ENCODE measurements around the gene TLR1. TPM values are rescaled to one million over a fixed set of nuclear protein-coding genes. Genes with fewer than 3 reads are reported as not detected.
A peak's percentile ranks its signal among the peaks of the same experiment; 100 is the strongest.

TLR1 gene, protein sequence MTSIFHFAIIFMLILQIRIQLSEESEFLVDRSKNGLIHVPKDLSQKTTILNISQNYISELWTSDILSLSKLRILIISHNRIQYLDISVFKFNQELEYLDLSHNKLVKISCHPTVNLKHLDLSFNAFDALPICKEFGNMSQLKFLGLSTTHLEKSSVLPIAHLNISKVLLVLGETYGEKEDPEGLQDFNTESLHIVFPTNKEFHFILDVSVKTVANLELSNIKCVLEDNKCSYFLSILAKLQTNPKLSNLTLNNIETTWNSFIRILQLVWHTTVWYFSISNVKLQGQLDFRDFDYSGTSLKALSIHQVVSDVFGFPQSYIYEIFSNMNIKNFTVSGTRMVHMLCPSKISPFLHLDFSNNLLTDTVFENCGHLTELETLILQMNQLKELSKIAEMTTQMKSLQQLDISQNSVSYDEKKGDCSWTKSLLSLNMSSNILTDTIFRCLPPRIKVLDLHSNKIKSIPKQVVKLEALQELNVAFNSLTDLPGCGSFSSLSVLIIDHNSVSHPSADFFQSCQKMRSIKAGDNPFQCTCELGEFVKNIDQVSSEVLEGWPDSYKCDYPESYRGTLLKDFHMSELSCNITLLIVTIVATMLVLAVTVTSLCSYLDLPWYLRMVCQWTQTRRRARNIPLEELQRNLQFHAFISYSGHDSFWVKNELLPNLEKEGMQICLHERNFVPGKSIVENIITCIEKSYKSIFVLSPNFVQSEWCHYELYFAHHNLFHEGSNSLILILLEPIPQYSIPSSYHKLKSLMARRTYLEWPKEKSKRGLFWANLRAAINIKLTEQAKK
- polyA plus RNA-seq (2012; ENCODE audit: missing spikeins): 15.9 TPM

GRCh38 chr4:38804654-38805295, at the start of gene TLR1:
Gene TLR1, minus strand, starts transcription at chr4:38804791. Its CDS starts 5,960 bp downstream, at chr4:38798831.
- no peak for DNase-seq (ENCODE audit: insufficient read length)
- no peak for FAIRE-seq
- TF ChIP-seq POLR2AphosphoS5 (IDR thresholded peaks at IDR 0.05; ENCODE audit: low read depth, low read length) (0 out of 2 replicates have a peak, but pooled peaks have one; percentile 3), POLR2A (IDR thresholded peaks at IDR 0.05; ENCODE audit: low read depth, low read length) (no peak)

DNA sequence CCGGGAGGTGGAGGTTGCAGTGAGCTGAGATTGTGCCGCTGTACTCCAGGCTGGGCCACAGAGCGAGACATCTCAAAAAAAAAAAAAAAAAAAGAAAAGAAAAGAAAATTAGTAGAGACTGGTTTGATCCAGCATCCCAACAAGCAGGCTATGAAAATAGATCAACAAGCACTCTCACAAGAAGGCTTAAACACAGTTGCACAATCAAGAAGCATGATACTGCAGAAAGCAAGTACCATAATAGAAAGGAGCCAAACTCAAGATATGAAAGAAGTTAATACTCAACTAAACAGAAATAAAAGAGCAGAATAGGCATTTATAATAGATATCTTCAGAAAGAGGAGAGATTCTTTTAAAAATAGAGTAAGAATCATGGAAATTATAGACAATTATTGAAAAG, 41.4 kb upstream of the TLR1 start:
- FAIRE-seq (no peak), DNase-seq (ENCODE audit: insufficient read length) (no peak)
- TF ChIP-seq POLR2A (IDR thresholded peaks at IDR 0.05; ENCODE audit: low read depth, low read length) (no peak), POLR2AphosphoS5 (IDR thresholded peaks at IDR 0.05; ENCODE audit: low read depth, low read length) (no peak), TAF1 (IDR thresholded peaks at IDR 0.05; ENCODE audit: borderline replicate concordance, low read depth, low read length) (no peak)

- TF ChIP-seq POLR2AphosphoS5 (IDR thresholded peaks at IDR 0.05; ENCODE audit: low read depth, low read length) (no peak), TAF1 (IDR thresholded peaks at IDR 0.05; ENCODE audit: borderline replicate concordance, low read depth, low read length) (no peak)
- no peak for DNase-seq (ENCODE audit: insufficient read length)
- no peak for FAIRE-seq
Measured at GRCh38 chr4:38842994-38843393, 38.4 kb upstream of the TLR1 start.

GRCh38 chr4:38837849-38838248, 33.3 kb upstream of the TLR1 start:
- FAIRE-seq: peak; percentile 9
- no peak for DNase-seq (ENCODE audit: insufficient read length)
- TF ChIP-seq POLR2A (IDR thresholded peaks at IDR 0.05; ENCODE audit: low read depth, low read length): no peak
- TF ChIP-seq TAF1 (IDR thresholded peaks at IDR 0.05; ENCODE audit: borderline replicate concordance, low read depth, low read length): no peak
- no peak for TF ChIP-seq POLR2AphosphoS5 (IDR thresholded peaks at IDR 0.05; ENCODE audit: low read depth, low read length)

GRCh38 chr4:38837334-38837733, 32.7 kb upstream of the TLR1 start:
- FAIRE-seq (no peak), DNase-seq (ENCODE audit: insufficient read length) (no peak)
- no peak for TF ChIP-seq POLR2A (IDR thresholded peaks at IDR 0.05; ENCODE audit: low read depth, low read length)

GRCh38 chr4:38834570-38834969, 30.0 kb upstream of the TLR1 start:
- no peak for TF ChIP-seq POLR2AphosphoS5 (IDR thresholded peaks at IDR 0.05; ENCODE audit: low read depth, low read length)
- TF ChIP-seq TAF1 (IDR thresholded peaks at IDR 0.05; ENCODE audit: borderline replicate concordance, low read depth, low read length): no peak
- no peak for TF ChIP-seq POLR2A (IDR thresholded peaks at IDR 0.05; ENCODE audit: low read depth, low read length)
- DNase-seq (ENCODE audit: insufficient read length): no peak
- FAIRE-seq: no peak

DNA sequence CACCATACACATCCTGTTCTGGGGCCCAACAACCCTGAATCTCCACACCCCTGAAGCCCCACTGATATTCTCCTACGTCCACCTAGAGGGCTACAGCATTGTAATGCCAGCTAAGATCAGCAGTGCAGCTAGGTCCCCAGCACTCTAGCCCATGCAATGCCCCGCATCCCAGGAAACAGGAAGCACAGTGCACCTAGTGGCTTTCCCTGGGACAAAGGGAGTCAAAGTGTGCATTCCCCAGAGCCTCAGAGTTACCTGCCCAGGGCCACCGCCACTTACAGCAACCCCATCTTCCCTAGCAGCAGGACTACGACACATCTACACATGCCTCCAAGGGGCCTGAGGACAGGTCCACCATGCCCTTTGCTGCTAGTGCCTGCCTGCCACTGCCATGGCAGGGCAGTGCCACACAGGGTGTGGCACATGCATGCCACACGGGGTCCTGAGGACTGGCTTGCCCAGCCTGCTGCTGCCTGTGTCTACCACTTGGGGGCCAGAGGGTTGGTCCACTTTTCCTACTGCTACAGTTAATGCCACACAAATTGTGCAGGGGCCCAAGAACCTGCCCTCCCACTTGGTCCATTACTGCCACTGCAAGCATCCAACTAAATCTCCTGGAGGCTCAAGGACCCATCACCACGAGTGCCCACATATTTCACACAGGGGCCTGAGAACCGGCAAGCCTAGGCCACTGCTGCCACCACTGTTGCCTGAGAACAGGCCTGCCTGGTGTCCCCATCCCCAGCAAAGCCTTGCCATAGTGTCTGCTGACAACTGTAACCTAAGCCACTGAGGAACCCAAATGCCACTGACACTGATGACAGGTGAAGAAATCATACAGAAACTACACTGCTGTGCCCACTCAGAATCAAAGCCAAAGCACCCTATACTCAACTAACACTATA, 28.3 kb upstream of the TLR1 start:
- TF ChIP-seq TAF1 (IDR thresholded peaks at IDR 0.05; ENCODE audit: borderline replicate concordance, low read depth, low read length) (no peak), POLR2AphosphoS5 (IDR thresholded peaks at IDR 0.05; ENCODE audit: low read depth, low read length) (no peak), POLR2A (IDR thresholded peaks at IDR 0.05; ENCODE audit: low read depth, low read length) (no peak)
- DNase-seq (ENCODE audit: insufficient read length) (no peak), FAIRE-seq (peak; percentile 5)

DNA sequence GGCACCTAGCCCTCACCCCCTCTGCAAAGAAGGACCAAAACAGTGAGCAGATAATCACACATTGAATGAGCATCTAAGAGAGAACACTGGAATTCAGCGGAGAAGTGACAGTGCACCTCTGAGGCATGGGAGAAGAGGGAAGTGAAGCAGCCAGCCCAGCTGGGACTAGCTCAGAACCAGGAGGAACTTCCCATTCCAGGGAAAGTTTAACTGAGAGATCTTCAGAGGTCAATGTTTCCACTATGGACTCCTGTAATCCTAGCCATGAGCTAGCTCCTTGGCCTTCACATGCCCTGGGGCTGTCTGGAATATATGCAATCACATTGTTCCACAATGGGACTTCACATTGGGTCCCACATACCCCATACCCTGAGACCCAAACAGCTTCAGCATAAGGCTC, 27.6 kb upstream of the TLR1 start:
- DNase-seq (ENCODE audit: insufficient read length): no peak
- no peak for TF ChIP-seq POLR2A (IDR thresholded peaks at IDR 0.05; ENCODE audit: low read depth, low read length)
- TF ChIP-seq POLR2AphosphoS5 (IDR thresholded peaks at IDR 0.05; ENCODE audit: low read depth, low read length): no peak
- no peak for TF ChIP-seq TAF1 (IDR thresholded peaks at IDR 0.05; ENCODE audit: borderline replicate concordance, low read depth, low read length)
- FAIRE-seq: no peak

DNA sequence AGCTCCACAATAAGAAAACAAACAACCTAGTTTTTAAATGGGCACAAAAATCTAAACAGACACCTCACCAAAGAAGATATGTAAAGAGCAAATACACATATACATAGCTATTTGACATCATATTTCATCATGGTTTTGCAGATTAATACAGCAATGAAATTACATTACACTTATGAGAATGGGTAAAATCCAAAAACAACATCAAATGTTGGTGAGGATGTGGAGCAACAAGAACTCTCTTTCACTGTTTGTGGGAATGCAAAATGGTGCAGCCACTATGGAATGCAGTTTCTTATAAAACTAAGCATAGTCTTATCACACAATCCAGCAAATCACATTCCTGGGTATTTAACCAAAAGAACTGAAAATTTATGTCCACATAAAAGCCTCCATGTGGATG, 27.1 kb upstream of the TLR1 start:
- TF ChIP-seq POLR2A (IDR thresholded peaks at IDR 0.05; ENCODE audit: low read depth, low read length) (no peak), TAF1 (IDR thresholded peaks at IDR 0.05; ENCODE audit: borderline replicate concordance, low read depth, low read length) (no peak), POLR2AphosphoS5 (IDR thresholded peaks at IDR 0.05; ENCODE audit: low read depth, low read length) (no peak)
- FAIRE-seq (no peak), DNase-seq (ENCODE audit: insufficient read length) (no peak)

- FAIRE-seq: no peak
- DNase-seq (ENCODE audit: insufficient read length): no peak
- TF ChIP-seq POLR2A (IDR thresholded peaks at IDR 0.05; ENCODE audit: low read depth, low read length) (no peak), POLR2AphosphoS5 (IDR thresholded peaks at IDR 0.05; ENCODE audit: low read depth, low read length) (no peak), TAF1 (IDR thresholded peaks at IDR 0.05; ENCODE audit: borderline replicate concordance, low read depth, low read length) (no peak)
Measured at GRCh38 chr4:38829237-38829636, 24.6 kb upstream of the TLR1 start.

GRCh38 chr4:38823766-38824165, 19.2 kb upstream of the TLR1 start:
- no peak for TF ChIP-seq TAF1 (IDR thresholded peaks at IDR 0.05; ENCODE audit: borderline replicate concordance, low read depth, low read length)
- no peak for TF ChIP-seq POLR2AphosphoS5 (IDR thresholded peaks at IDR 0.05; ENCODE audit: low read depth, low read length)
- no peak for TF ChIP-seq POLR2A (IDR thresholded peaks at IDR 0.05; ENCODE audit: low read depth, low read length)
- FAIRE-seq (no peak), DNase-seq (ENCODE audit: insufficient read length) (no peak)
